Dermis microvascular lymphatic vessel endothelial cell (primary cell): ENCODE data around the gene PDCD4. TPM values are rescaled to one million over a fixed set of nuclear protein-coding genes. Genes with fewer than 3 reads are reported as not detected.
A peak's percentile ranks its signal among the peaks of the same experiment; 100 is the strongest.
"Not testable (repeated sequence)": the region's sequence is repeated elsewhere in the genome, so short reads cannot be mapped to it uniquely, and the experiment has no call there.

Experiments
- DNase-seq, 2 donors: peaks; one replicate each; pipeline versions ENCODE4 v3.0.0 to v3.0.0-alpha.2; 2010; ENCODE audit warnings: low read depth in 2 of 2
- total RNA-seq: library from RNA; depleted of rRNA; stranded (reverse); fragments of >200 nt; gene quantifications from 2 replicates; pipeline ENCODE4 v1.2.1, GENCODE V29; 2014

Gene PDCD4
- total RNA-seq, 1 donor from 2014 or later: 72.4 TPM

DNA sequence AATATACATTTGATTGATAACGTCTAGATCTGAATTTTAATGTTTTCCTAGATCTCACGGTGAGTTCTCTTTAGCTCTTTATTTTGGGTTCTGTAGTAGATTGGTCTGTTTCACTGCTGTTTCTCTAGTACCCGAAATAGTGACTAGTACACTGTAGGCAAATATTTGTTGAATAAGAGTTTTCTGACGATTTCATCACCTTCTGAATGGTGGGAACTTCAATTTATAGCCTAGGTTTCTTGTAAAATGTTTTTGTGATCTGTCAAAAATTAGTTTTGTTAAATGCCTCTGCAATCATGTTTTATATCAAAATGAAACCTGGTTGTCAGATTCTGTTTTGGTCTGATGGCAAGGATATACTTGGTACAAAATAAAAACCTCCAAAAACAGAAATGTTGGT, 10.2 kb downstream of the PDCD4 start:
- no peak for DNase-seq

DNA sequence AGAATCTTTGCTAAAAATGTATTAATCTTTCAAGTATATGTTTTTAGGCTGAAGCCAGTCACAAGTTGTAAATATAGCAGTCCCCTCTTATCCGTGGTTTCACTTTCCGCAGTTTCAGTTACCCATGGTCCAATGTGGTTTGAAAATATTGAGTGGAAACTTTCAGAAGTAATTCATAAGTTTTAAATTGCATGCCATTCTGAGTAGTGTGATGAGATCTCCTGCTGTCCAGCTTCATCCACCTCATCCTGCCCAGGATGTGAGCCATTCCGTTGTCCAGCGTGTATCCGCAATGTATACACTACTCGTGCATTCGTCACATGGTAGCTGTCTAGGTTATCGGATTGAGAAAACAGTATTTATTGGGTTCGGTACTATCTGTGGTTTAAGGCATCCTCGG, 12.2 kb downstream of the PDCD4 start:
- DNase-seq: peak in 1 of 2 donors; percentile 64

DNA sequence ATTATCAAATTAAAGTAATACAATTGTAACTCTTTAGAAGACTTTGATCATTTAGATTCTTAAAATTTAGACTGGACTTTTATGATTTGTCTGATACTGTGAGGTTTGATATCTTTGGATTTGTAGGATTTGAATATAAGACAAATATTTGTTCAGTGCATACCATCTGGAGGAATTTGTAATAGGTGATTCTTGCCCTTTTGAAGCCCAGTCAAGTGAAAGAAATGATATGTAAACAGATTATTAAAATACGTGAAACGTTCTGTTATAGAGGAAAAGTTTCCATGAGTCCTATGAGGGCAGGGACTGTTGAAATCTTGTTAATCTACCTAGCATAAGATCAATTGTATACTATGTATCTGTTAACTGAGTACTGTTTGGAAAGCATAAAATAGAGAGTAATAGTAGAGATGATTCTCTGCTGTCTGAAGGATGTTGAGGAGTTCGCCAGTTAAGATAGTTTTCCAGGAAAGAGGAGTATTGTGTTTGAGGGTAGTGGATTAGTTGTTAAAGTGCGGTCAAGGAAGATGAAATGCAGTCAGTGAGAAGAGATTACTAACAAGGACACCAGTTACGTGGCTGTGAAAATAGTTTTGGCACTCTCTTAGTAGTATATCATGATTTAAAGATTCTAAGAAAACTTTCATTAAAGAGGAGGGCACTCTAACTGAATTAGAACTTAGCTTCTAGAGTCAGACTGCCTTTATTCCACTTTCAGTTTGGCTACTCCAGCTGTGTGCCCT, 14.4 kb downstream of the PDCD4 start:
- no peak for DNase-seq

DNA sequence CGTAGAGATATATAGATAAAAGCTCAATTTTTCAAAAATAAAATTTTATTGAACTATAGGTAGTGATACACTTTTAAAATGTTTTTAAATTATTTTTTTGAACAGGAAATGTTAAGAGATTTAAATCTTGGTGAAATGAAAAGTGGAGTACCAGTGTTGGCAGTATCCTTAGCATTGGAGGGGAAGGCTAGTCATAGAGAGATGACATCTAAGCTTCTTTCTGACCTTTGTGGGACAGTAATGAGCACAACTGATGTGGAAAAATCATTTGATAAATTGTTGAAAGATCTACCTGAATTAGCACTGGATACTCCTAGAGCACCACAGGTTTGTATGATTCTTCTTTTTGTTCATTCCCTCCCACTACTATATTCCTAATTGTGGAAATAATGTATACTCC, 15.8 kb downstream of the PDCD4 start:
- no peak for DNase-seq

DNA sequence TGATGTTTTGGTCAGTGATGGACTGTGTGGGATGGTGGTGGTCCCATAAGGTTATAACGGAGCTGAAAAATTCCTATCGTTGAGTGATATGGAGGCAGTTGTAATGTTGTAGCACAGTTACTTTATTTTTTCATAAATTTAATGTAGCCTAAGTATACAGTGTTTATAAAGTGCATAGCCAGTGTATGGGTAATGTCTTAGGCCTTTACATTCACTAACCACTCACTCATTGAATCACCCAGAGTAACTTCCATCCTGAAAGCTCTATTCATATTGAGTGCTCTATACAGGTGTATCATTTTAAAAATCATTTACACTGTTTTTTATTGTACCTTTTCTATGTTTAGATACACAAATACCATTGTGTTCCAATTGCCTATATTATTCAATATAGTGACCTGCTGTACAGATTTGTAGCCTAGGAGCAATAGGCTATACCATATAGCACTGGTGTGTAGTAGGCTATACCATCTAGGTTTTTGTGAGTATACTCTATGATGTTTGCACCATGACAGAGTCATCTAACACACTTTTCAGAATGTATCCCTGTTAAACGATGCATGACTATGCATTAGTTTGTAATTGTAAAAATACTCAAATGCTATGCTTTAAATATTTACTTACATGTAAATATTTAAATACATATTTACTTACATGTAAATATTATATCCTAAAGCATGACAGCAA, 21.0 kb downstream of the PDCD4 start:
- DNase-seq: no peak

DNA sequence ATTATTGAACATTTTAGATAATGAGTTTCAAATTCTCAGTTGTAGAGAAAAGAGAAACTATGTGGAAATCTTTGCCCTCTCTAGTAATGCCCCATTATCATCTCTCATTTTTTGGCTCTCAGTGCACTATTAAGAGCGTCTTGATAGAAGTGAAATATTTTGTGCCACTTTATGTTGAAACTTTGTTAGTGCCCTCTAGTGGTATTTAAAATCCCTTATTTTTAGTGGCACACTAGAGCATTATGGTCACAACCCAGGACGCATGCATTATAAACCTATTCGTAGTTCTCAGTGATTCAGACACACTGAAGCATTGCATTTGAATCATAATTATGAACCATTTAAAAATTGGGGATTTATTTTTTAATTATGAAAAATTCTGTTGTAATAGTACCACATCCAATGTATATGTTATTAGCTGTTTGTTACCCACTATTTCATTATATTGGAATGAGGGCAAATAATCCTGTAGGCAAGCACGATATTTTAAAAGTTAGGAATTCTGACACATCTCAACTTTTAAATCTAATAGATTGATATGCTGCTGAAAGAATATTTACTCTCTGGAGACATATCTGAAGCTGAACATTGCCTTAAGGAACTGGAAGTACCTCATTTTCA, 21.9 kb downstream of the PDCD4 start:
- peak; percentile 47 to 55 for DNase-seq

DNA sequence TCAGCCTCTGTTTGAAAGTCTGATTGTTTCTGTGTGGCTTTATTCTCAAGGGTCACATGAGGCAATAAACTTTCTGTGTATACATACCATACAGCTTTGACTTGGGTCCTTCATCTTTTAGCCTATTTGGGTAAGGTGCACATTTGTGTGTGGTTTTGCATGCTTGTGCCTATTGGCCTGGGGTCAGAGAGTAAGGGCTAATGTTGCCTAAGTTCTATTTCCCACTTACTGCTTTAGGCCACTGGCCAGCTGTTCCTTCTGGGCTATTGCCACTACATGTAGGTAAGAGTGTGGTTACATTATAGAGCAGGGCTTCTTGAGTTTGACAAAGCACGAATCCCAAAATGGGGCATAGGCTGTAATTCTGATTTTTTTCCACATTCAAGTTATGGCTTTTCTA, 25.5 kb downstream of the PDCD4 start:
- DNase-seq: no peak

DNA sequence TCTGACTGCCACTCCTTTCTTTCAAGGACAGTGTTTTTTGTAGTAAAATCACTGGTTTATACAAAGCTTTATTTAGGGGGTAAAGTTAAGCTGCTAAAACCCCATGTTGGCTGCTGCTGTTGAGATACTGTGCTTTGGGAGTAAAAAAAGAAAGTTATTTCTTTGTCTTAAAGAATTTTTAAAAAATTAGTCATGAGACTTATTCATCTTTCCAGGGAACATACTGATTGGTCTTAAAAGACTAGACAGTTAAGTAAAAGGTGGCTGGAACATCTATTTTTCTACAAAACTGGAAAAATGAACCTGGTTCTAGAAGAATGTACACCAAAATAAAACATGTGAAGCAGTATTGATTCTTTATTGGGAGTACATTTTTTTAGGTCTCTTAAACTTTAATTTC, 26.7 kb downstream of the PDCD4 start:
- DNase-seq: no peak

DNA sequence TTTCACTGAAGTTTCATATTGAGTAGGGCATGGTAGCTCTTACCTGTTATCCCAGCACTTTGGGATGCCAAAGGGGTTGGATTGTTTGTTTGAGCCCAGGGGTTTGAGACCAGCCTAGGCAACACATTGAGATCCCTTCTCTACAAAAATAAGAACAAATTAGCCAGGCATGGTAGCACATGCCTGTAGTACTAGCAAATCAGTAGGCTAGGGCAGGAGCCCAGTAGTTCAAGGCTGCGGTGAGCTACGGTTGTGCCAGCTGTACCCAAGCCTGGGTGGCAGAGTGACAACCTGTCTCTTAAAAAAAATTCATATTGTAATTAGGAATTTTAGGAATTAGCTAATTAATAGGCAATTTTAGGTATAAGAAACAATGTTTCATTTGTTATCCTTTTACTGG, 29.3 kb downstream of the PDCD4 start:
- DNase-seq: no peak

DNA sequence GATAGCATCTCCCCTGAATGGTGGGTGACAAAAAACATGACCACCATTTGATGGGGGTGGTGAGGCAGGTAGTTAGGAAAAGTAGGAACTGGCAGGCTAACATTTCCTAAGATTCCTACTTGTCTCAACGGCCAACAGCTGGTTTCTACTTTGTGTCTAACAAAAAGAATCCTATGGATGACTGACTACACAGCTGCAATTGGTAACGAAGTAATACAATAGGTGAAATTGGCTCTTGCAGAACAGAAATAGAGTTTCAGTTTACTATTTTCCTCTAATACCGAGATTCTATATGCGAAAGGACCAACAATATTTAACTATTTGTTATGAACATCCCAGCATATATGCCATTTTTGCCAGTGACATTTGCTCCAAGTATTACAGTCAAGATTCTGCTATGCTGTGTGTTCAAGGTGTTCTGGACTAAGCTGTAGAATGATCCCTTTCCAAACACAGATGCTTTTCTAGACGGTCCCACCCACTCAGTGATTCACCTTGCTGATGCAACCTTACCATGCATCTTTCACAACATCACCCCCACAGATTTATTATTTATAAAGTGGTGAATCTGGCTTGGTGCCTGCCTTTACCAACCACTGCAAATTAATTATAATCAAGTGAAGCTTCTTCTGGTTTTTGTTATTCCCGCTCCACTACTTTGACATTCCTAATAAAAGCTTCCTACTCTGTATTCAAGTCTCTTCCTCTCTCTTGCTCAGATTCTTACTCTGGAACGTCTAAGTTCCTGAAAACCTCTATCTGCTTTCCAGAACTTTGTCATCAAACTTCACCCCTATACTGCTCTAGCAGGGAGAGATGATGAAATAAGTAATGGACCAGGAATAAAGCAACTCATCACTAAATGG, 30.5 kb downstream of the PDCD4 start:
- peak in 1 of 2 donors; percentile 21 for DNase-seq

DNA sequence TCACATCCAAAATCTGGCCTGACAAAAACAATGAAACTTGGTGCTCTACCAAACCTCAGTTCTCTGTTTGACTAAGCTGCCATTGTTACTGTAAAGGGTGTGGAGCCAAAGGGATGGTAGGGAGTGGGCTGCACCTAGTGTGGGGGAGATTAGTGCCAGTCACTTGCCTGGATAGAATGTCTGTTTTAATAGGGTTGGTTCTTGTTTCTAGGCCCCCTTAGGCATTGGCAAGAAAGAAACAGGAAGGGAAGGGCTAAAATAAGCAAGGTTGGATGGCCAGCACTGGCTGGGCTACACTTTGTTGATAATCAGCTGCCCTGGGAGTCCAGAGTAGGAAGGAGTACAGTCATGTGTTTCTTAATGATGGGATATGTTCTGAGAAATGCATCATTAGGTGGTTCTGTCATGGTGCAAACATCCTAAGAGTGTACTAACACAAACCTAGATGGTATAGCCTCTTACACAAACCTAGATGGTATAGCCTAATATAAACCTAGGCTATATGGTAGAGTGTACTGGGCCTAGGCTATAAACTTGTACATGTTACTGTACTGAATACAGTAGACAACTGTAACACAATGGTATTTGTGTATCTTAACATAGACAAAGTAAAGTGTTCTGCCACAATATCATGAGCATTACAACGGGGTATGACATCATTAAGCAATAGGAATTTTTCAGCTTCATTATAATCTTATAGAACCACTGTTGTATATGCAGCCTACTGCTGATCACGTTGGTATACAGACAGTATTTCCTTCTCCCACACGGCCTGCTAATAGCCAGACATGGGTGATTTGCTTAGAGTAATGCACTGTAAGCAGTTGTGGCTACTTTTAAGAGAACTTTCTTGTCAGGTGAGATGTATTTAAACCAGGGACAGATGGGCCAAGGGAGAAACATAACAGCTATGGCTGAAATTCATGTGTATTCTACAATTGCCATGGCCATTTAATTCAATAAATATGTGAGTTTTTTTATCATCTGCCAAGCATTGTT, 31.9 kb downstream of the PDCD4 start:
- no peak for DNase-seq

DNA sequence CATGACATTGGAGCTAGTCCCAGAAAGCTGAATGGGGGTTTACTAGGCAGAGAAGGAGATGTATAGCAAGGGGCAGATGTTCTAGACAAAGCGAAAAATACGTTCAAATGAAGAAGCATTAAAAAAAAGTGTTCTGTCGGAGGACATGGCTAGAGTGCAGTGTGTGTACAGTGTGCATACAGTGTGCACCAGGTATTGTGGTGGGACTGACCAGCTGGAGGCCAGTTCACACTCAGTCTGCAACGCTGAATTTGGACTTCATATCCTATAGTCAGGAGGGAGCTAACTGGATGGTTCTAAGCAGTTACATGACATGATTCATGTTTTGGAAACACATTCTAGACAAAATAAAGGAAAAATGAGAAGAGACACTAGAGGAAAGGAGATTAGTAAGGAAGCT, 38.4 kb downstream of the PDCD4 start:
- DNase-seq: no peak

DNA sequence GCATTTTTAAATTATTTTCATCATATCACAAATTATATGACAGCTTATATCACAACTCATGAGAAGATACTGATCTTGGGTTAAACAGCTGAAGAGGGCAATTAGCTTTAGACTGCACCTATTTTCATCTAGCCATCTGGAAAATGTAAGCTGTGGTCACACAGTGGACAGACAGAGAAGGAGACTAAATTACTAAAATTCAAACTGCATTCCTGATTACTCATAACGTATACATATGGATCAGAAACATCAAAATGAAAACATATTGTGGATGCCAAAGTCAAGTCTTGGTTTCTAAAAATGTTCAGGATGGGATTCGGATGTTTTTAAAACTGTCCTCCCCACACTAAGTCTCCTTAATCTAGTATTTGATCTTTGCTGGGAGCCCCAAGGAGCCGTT, 40.6 kb downstream of the PDCD4 start:
- no peak for DNase-seq

DNA sequence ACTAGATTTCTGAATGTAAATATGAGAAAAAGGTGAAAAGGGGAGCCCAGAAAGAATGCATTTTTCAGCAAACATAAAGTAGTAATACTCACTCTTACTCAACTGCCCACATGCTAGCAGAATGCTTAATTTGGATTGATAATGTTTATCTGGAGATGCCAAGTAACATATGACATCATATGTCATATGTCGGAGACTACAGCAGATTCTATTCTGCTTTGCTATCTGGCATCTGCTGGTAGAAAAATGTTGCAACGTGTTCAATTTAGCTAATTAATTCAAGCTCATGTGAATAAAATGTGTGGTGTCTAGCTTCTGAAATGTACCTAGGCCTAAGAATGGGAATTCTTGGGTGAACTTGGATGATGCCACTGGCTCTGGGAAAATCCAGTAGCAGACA, 42.7 kb downstream of the PDCD4 start:
- no peak for DNase-seq

DNA sequence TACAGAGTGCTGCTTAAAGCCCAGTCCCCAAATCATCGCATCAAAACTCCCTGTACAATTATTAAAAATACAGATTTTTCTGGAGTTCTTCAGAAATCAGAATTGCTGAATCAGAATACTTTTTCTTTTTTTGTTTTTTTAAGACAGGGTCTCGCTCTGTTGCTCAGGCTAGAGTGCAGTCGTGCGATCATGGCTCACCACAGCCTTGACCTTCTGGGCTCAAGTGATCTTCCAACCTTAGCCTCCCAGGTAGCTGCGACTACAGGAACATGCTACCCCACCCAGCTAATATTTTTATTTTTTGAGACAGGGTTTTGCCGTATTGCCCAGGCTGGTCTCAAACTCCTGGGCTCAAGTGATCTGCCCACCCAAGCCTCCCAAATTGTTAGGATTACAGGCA, 43.3 kb downstream of the PDCD4 start:
- no peak for DNase-seq

DNA sequence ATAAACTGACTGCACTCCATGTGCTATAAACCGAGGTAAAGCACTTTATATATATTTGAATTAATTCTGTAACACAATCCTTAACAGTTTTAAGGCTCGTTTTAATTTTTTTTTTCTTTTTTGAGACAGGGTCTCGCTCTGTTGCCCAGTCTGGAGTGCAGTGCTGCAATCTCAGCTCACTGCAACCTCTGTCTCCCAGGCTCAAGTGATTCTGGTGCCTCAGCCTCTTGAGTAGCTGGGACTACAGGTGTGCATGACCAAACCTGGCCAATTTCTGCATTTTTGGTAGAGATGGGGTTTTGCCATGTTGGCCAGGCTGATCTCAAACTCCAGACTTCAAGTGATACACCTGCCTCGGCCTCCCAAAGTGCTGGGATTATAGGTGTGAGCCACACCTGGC, 43.9 kb downstream of the PDCD4 start:
- DNase-seq: not testable (repeated sequence)

DNA sequence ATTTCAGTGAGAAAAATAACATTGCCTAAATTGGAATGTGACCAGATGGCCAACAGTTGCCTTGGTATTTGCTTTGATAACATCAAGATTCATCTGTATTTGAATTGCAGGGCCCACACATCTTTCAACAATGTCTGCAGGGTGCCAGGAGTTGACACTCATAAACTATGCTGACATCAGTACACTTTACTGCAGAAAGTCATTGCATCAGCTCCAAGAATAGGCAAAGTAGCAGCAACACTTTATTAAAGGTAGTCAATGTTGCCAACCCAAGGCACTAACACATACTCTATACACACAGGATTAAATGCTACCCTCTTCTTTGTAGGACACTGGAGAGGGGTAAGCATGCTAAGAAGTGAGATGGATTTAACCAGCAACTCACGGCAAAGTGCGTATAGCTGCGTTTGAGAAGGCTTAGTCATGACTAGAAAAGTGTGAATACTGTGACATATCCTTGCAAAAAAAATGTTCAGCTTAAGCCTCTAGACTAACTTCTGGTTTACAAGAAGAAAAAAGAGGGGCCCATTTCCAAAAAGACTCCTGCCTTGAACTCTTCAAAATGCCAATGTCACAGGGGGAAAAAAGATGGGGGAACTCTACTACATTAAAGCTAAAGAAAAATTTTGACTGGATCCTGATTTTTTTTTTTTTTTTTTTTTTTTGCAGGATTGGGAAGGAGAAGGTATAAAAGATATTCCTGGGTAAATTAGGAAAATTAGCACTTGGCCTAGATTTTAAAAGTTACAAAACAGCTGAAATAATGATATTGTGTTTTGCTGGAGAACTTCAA, 45.0 kb downstream of the PDCD4 start:
- DNase-seq: peak in 1 of 2 donors; percentile 22

DNA sequence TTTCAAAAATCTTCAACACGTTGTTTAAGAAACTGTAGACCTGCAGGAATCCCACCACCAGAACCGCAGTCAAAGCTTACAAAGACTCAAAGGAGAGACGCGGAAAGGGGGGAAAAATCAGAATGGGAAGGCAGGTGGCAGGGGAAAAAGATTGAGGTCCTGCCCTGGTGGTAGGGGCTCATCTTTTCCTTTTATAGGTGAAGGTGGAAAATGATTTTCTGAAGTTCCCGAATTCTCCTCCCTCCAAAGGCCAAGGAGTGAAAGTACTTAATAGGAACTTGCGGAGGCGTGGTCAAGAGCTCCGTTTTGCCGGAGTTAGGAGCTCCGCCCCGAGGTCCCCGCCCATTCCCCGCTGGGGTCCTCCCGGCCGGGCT, 46.5 kb downstream of the PDCD4 start:
- DNase-seq: peak in 1 of 2 donors; percentile 93

DNA sequence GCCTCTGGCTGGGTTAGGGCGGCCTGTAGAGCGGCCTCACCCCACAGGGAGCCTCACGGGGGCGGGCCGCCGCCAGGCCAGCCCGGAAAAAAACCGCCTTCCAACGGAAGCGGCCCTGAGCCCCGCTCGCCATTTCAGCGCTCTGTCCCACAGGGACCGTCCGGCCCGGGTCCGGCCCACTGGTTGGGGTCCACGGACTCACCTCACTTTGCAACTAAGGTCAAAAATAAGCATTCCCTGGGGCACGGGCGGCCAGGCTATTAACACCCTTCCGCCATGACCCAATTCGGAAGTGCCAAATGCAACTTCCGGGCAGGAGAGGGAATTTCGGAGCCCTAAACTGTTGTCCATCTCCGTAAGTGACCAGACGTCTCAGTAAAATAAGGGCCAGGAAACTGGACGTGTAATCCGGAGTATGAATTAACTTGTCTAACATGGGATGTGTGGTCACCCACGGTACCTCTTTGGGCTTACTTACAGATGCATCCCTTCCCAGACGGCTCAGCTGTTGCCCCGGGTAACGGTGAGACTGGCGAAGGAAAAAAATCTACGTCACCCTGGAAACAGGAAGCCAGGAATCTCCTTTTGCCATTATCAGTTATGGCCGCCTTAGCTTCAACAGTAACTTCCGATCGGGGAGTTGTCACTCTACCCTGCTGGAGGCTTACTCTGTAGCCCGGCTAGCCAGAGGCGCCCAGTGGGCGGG, 47.1 kb downstream of the PDCD4 start, which contains the start of gene BBIP1:
BBIP1 (minus strand) TSS at position 538 of the 706 bp plus-strand sequence. CDS start 1,023 bp downstream, outside the sequence.
- peak; percentile 100 for DNase-seq
